GM18505 (cell line): ENCODE data around the gene MED9.

Experiments
- ATAC-seq: cut with Tn5 transposase; IDR thresholded peaks from one replicate; pipeline ENCODE4 v1.9.1; 2021; ENCODE audit not compliant: unreplicated experiment
- POLR2A ChIP-seq: IDR thresholded peaks from 4 replicates; pipeline ENCODE4 v1.6.1; 2011; ENCODE audit warnings: borderline replicate concordance; ENCODE audit not compliant: insufficient read depth, insufficient read length; ENCODE audit errors: extremely low read depth

MED9 gene

GRCh38 chr17:17508019-17508535 is 31.3 kb downstream of the MED9 start:
- TF ChIP-seq POLR2A, result no peak

GRCh38 chr17:17508646-17509591 is 32.1 kb downstream of the MED9 start:
- no peak for TF ChIP-seq POLR2A
- no peak for ATAC-seq

More at GRCh38 chr17:17508019-17508535, 31.3 kb downstream of the MED9 start:
- ATAC-seq, result no peak

- no peak for ATAC-seq
- no peak for TF ChIP-seq POLR2A
Observed at GRCh38 chr17:17509601-17510425, 33.0 kb downstream of the MED9 start.

- ATAC-seq, result no peak
- no peak for TF ChIP-seq POLR2A
Observed at GRCh38 chr17:17510456-17511292, 33.9 kb downstream of the MED9 start.

- no peak for ATAC-seq
- no peak for TF ChIP-seq POLR2A
Observed at GRCh38 chr17:17511293-17511741, 34.5 kb downstream of the MED9 start.

- ATAC-seq, result no peak
- no peak for TF ChIP-seq POLR2A
Observed at GRCh38 chr17:17511881-17512858, 35.4 kb downstream of the MED9 start.

GRCh38 chr17:17512866-17513265 is 36.1 kb downstream of the MED9 start:
- no peak for TF ChIP-seq POLR2A
- no peak for ATAC-seq

GRCh38 chr17:17513626-17514025 is 36.8 kb downstream of the MED9 start:
- TF ChIP-seq POLR2A, result no peak
- no peak for ATAC-seq

GRCh38 chr17:17514361-17514992 is 37.7 kb downstream of the MED9 start:
- ATAC-seq, result no peak
- no peak for TF ChIP-seq POLR2A

DNA sequence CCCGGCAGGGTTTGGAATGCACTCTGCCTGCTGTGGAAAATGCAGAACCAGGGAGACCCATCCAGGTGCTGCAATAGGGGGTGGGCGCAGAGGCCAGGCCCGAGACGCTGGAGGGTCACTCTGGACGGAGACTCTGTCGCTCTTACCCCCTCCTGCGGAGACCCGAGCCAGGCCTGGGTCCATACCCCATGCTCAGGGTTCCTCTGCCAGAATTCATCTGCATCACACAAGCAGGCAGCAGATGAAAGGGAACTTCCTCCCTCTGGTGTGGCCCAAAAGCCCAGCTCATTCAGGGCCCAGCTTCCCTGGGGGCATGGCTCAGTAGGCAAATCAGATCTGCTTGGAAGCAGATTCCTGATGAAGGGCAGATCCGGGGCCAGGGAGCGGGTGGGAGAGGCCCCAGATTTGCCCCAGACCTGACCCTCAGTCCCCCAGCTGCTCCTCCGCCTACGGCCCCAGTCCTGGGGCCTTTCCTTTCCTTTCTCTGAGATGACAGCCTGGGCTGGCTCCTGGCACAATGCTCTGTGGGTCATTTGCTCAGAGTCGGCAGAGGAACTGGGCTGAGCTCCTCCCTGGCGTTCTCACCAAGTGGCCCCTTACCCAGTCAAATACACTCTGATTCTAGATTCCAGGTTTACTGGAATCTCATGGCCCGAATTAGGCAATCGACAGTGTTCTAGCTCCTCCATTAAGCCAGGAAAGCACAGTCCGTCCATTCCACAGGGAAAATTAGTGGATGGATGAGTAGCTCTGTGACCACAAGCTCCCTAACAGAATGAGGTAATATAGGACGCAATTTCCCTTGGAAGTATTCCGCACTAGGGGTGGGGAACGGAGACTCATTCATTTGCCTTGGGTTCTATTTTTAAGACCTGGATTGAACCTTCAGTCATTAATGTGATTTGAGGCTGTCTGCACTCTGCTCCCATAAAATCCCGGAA is 38.5 kb downstream of the MED9 start:
- no peak for TF ChIP-seq POLR2A
- no peak for ATAC-seq
